ENCODE results near the gene LRRIQ1.

GRCh38 chr12:85278598-85279448 lies 242.7 kb downstream of the LRRIQ1 start:
- TF ChIP-seq POLR2AphosphoS5 (IDR thresholded peaks at IDR 0.05; ENCODE audit: low read depth, low read length) (no peak), SUZ12 (IDR thresholded peaks at IDR 0.05; ENCODE audit: low read length) (peak; percentile 97), RAD21 (IDR thresholded peaks at IDR 0.05 in 1 of 2, conservative IDR thresholded peaks at IDR 0.05 in 1 of 2; ENCODE audit: low read depth in 2 of 2, low read length in 2 of 2) (no peak), SP1 (IDR thresholded peaks at IDR 0.05; ENCODE audit: low read depth, low read length) (no peak), CTCF (IDR thresholded peaks at IDR 0.05; ENCODE audit: control extremely low read depth in 1 of 3, insufficient read depth in 1 of 3, low read depth in 1 of 3, low read length in 3 of 3) (no peak), ZNF274 (IDR thresholded peaks at IDR 0.05; ENCODE audit: borderline replicate concordance, extremely low read depth, low read length) (no peak), FOSL1 (IDR thresholded peaks at IDR 0.05; ENCODE audit: insufficient read depth, low read depth, low read length) (no peak), MAFK (IDR thresholded peaks at IDR 0.05; ENCODE audit: low read depth, low read length) (no peak), TAF1 (IDR thresholded peaks at IDR 0.05; ENCODE audit: low read depth, low read length) (no peak), SAP30 (IDR thresholded peaks at IDR 0.05; ENCODE audit: insufficient read depth, insufficient replicate concordance, low read length) (no peak), CHD2 (IDR thresholded peaks at IDR 0.05; ENCODE audit: low read length) (no peak)

Measured in H1 (cell line).